HG03064 (cell line): ENCODE measurements around the gene STX2.
"Not testable (repeated sequence)": the region's sequence is repeated elsewhere in the genome, so short reads cannot be mapped to it uniquely, and the experiment has no call there.

Experiments
- ATAC-seq: cut with Tn5 transposase; IDR thresholded peaks from one replicate; pipeline ENCODE4 v1.9.1; 2021; ENCODE audit warnings: low read depth; ENCODE audit not compliant: unreplicated experiment

STX2 gene

DNA sequence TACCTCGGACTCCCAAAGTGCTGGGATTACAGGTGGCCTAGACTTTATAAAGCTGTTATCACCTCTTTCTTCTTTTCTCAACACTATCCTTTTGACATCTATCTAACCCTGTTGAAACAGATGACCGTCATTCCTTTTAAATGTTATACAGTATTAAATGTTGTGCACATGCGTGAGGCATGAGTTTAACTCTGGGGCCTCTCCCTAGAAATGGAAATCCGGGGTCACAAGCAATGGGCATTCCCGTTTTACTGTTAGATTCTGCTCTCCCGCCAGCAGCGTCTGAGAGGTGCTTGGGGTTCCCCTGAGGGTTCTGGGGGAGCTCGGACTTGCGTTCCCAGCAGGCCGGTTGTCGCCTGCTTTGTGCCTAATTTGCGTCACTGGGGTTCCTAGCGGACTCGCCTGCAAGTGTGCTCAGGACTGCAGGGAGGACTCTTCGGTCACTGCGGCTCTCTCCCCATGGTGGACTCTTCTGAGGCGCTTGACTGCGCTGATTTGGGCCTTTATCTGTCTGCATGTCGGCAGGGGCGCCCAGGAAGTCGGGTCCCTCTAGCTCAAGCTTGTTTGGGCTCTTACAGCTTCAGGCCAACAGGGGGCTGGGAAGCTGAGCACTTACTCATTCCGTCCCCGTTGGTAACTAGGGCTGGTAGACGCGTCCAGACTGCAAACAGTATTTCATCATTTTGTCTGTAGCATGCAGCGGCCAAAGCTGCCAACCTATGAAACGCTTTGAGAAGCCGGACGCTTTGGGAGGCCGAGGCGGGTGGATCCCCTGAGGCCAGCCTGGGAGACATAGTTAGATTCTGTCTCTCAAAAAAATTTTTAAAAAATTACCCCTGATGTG lies 31.6 kb upstream of the STX2 start:
- ATAC-seq, result no peak

DNA sequence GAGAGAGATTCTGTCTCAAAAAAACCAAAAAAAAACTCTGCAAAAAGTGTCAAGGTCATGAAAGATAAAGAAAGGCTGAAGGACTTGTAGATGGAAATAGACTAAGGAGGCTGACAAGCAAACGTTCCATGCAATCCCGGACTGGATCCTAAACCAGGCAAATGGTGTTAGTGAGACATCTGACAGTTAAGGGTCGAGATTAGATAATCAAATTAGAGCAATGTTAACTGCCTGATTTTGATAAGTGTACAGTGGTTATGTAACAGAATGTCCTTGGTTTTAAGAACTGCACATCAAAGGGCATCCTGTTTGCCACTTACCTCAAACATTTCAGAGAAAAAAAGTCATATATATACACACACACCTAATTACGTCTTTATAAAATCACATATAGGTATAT lies 29.4 kb upstream of the STX2 start:
- ATAC-seq, result no peak

DNA sequence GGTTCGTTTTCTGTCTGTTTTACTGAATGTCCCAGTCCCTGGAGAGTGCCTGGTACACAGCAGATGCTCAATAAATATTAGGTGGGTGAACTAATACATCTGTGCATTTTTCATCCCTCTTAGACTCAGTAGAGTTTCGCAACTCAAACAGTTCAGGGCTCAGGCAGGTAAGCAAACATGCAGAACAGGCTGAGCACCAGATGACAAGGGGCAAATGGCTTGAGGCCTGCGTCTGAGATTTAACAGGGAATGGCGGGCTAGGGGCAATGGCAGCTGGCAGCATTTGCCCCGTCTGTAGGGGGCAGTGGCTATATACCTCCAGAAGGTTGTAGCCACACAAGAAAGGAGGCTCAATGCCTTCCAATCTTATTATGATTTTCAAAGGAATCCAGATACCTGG lies 24.2 kb upstream of the STX2 start:
- no peak for ATAC-seq

- ATAC-seq, result not testable (repeated sequence)
Observed at GRCh38 chr12:130862771-130863170, 23.7 kb upstream of the STX2 start.

- ATAC-seq, result no peak
Observed at GRCh38 chr12:130862161-130862560, 23.1 kb upstream of the STX2 start.

- ATAC-seq, result no peak
Observed at GRCh38 chr12:130860311-130860710, 21.3 kb upstream of the STX2 start.

GRCh38 chr12:130859161-130859560 lies 20.1 kb upstream of the STX2 start:
- no peak for ATAC-seq

DNA sequence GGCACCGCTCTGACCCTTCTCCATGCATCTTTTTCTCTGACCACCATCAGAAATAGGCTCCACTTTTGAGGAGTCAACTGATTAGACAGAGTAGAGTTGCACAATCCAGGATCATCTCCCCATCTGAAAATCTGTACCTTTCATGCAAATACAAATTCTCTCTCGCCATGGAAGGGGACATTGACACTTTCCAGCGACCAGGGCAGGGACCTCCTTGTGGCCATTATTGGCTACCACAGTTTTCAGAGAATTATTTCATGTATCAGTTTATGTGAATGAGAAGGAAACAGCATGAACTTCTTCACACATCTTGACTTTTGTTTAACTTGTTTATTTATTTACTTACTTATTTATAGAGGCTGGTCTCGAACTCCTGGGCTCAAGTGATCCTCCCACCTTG lies 19.0 kb upstream of the STX2 start:
- no peak for ATAC-seq

- no peak for ATAC-seq
Observed at GRCh38 chr12:130856088-130856487, 17.0 kb upstream of the STX2 start.

- no peak for ATAC-seq
Observed at GRCh38 chr12:130850418-130851021, 11.5 kb upstream of the STX2 start.

DNA sequence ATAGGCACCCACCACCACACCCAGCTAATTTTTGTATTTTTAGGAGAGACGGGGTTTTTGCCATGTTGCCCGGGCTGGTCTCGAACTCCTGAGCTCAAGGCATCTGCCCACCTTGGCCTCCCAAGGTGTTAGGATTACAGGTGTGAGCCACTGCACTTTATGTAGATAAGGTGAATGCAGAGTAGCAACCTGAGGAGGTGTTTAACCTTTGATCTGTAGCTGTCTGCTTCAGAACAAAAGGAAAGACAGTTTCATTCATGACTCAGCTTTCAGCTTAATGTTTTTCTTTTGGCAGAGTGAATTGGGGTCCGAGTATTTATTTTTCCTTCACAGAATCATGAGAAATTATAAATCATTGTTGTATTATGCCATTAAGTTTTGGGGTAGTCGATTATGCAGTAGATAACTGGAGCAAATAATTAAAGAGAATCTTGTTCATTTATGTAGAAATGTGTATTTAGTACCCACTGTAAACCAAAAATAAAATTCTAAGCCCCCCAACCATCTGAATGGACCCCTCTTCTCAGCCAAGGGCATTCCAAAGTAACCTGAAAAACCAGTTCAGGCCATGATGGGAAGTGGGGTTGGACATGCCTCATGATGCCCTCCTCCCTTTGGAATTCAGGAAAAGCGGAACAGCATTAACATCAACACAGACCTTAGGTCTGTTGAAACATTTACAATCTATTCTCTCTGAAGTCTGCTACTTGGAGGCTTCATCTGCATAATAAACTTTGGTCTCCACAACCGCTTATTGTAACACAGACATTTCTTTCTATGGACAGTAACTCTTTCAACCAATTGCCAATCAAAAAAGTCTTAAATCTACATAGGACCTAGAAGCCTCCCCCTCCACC lies 10.7 kb upstream of the STX2 start:
- ATAC-seq, result no peak

- not testable (repeated sequence) for ATAC-seq
Observed at GRCh38 chr12:130848785-130849305, 9.8 kb upstream of the STX2 start.

DNA sequence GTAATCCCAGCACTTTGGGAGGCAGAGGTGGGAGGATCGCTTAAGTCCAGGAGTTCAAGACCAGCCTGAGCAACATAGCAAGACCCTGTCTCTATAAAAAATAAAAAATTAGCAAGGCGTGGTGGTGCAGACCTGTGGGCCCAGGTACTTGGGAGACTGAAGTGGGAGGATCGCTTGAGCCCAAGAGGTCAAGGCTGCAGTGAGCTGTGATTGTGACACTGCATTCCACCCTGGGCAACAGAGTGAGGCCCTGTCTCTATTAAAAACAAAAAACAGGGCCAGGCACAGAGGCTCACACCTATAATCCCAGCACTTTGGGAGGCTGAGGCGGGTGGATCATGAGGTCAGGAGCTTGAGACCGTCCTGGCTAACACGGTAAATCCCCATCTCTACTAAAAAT lies 9.1 kb upstream of the STX2 start:
- not testable (repeated sequence) for ATAC-seq

GRCh38 chr12:130847112-130847511 lies 8.1 kb upstream of the STX2 start:
- no peak for ATAC-seq

- no peak for ATAC-seq
Observed at GRCh38 chr12:130846369-130846768, 7.3 kb upstream of the STX2 start.

- no peak for ATAC-seq
Observed at GRCh38 chr12:130839770-130840404, 837 bp upstream of the STX2 start.

DNA sequence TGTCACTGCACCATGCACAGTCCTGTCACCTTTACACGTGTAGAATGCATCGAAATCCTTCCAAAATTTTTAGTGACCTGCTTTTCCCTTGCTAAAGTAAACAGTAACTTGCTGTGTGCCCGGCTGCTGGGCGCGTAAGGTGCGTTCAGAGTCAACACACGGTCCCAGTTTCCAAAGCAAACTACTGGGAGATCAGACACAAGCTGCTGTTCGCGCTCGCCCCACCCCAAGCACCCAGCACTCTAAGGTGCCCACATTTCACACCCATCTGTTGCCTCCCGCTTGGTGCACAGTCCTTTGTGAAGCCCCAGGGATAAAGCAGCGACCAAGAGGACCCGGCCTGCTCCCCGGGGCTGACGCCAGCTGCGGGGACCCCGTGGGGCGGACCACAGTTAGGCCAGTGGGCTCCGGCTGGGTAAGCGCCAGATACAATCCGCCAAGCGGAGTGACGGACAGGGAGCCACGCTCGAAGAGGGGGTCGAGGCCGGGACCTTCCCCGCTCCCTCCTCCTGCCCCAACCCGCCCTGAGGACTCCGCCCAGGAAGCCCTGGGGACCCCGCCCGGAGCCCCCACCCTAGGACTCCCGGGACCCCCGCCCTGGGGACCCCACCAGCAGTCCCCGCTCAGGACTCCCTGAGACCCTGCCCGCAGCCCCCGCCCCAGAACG lies 633 bp downstream of the STX2 start:
- no peak for ATAC-seq

GRCh38 chr12:130835436-130835835 lies 3.6 kb downstream of the STX2 start:
- no peak for ATAC-seq

DNA sequence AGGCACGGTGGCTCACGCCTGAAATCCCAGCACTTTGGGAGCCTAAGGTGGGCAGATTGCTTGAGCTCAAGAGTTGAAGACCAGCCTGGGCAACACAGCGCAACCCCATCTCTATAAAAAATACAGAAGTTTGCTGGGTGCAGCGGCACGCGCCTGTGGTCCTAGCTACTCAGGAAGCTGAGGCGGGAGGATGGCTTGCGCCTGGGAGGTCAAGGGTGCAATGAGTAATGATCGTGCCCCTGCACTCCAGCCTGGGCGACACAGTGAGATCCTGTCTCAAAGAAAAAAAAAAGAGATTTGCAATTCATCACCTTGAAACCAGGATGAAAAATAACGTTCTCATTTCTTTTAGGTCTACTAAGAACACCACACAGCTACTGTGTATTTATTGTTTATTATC lies 4.0 kb downstream of the STX2 start:
- no peak for ATAC-seq

- ATAC-seq, result no peak
Observed at GRCh38 chr12:130832561-130833209, 6.4 kb downstream of the STX2 start.
